Embryonic facial prominence (tissue), 1 donor: ENCODE data around the gene ADAMTS2.

Experiments
- DNase-seq: peaks from one replicate; pipeline ENCODE4 v3.0.0-alpha.2; 2016; ENCODE audit errors: extremely low spot score

Gene ADAMTS2

GRCh38 chr5:179160584-179160983 is 184.7 kb downstream of the ADAMTS2 start:
- no peak for DNase-seq

- no peak for DNase-seq
These were observed 186.7 kb downstream of the ADAMTS2 start for GRCh38 chr5:179158556-179158955.

- no peak for DNase-seq
These were observed 190.0 kb downstream of the ADAMTS2 start for GRCh38 chr5:179154991-179155955.

- DNase-seq = no peak
These were observed 190.8 kb downstream of the ADAMTS2 start for GRCh38 chr5:179154346-179154990.

GRCh38 chr5:179153921-179154345 is 191.3 kb downstream of the ADAMTS2 start:
- DNase-seq = no peak

GRCh38 chr5:179153341-179153901 is 191.8 kb downstream of the ADAMTS2 start:
- no peak for DNase-seq

- no peak for DNase-seq
These were observed 192.3 kb downstream of the ADAMTS2 start for GRCh38 chr5:179152941-179153340.

GRCh38 chr5:179152144-179152895 is 192.9 kb downstream of the ADAMTS2 start:
- DNase-seq = no peak

- no peak for DNase-seq
These were observed 193.8 kb downstream of the ADAMTS2 start for GRCh38 chr5:179151286-179152118.

- no peak for DNase-seq
These were observed 195.2 kb downstream of the ADAMTS2 start for GRCh38 chr5:179150011-179150410.

- no peak for DNase-seq
These were observed 196.0 kb downstream of the ADAMTS2 start for GRCh38 chr5:179149278-179149677.

- no peak for DNase-seq
These were observed 196.5 kb downstream of the ADAMTS2 start for GRCh38 chr5:179148703-179149170.

- DNase-seq = no peak
These were observed 197.1 kb downstream of the ADAMTS2 start for GRCh38 chr5:179147991-179148702.

GRCh38 chr5:179146277-179146676 is 199.0 kb downstream of the ADAMTS2 start:
- no peak for DNase-seq

GRCh38 chr5:179143446-179143845 is 201.8 kb downstream of the ADAMTS2 start:
- no peak for DNase-seq

- DNase-seq = no peak
These were observed 202.6 kb downstream of the ADAMTS2 start for GRCh38 chr5:179142434-179143198.

GRCh38 chr5:179141867-179142266 is 203.4 kb downstream of the ADAMTS2 start:
- no peak for DNase-seq

GRCh38 chr5:179140293-179140692 is 205.0 kb downstream of the ADAMTS2 start:
- DNase-seq = no peak

- no peak for DNase-seq
These were observed 205.4 kb downstream of the ADAMTS2 start for GRCh38 chr5:179139936-179140235.
